SK-N-SH treated with all-trans-retinoic acid at 6 μM for 48 hours (cell line): ENCODE results near the gene DERA.

Experiments used
- ATAC-seq: fragments of 200-7000 bp; cut with Tn5 transposase; 3 replicates; pipeline ENCODE4 v1.9.1; 2020; ENCODE audit warnings: mild to moderate bottlenecking, moderate library complexity
- ARNTL ChIP-seq: fragments of 450-650 bp; formaldehyde crosslinking; IDR thresholded peaks from 2 replicates; pipeline ENCODE4 v1.5.0; 2020; ENCODE audit warnings: low read depth, mild to moderate bottlenecking, moderate library complexity, borderline replicate concordance
- CREB5 ChIP-seq: fragments of 250-450 bp; sonication (Bioruptor Pico); IDR thresholded peaks from 2 replicates; pipeline ENCODE4 v1.5.1; 2020; ENCODE audit warnings: low read depth, mild to moderate bottlenecking, moderate library complexity
- CSDC2 ChIP-seq: fragments of 250-450 bp; sonication (Bioruptor Pico); IDR thresholded peaks from 2 replicates; pipeline ENCODE4 v1.5.0; 2020; ENCODE audit warnings: mild to moderate bottlenecking, moderate library complexity
- ESRRG ChIP-seq: fragments of 250-450 bp; sonication (Bioruptor Pico); IDR thresholded peaks from 2 replicates; pipeline ENCODE4 v1.6.1; 2021; ENCODE audit warnings: mild to moderate bottlenecking
- GLIS3 ChIP-seq: fragments of 250-450 bp; sonication (Bioruptor Pico); IDR thresholded peaks from 2 replicates; pipeline ENCODE4 v1.5.0; 2020; ENCODE audit warnings: mild to moderate bottlenecking, moderate library complexity
- ISL1 ChIP-seq: fragments of 250-450 bp; sonication (Bioruptor Pico); IDR thresholded peaks from 2 replicates; pipeline ENCODE4 v2.1.2; 2022; ENCODE audit warnings: mild to moderate bottlenecking, moderate library complexity
- OSR1 ChIP-seq: fragments of 250-450 bp; sonication (Bioruptor Pico); IDR thresholded peaks from 2 replicates; pipeline ENCODE4 v1.8.0; 2022; ENCODE audit warnings: moderate library complexity, mild to moderate bottlenecking, inconsistent platforms
- PATZ1 ChIP-seq: fragments of 250-450 bp; sonication (Bioruptor Pico); IDR thresholded peaks from 2 replicates; pipeline ENCODE4 v1.8.0; 2020; ENCODE audit warnings: mild to moderate bottlenecking, moderate library complexity, borderline replicate concordance
- POU6F1 ChIP-seq: fragments of 250-450 bp; sonication (Bioruptor Pico); IDR thresholded peaks from 2 replicates; pipeline ENCODE4 v1.8.0; 2021; ENCODE audit warnings: low read depth, mild to moderate bottlenecking, moderate library complexity, borderline replicate concordance
- PPARA ChIP-seq: fragments of 250-450 bp; sonication (Bioruptor Pico); IDR thresholded peaks from 2 replicates; pipeline ENCODE4 v1.5.0; 2020; ENCODE audit warnings: mild to moderate bottlenecking, borderline replicate concordance
- RARB ChIP-seq: fragments of 250-450 bp; sonication (Bioruptor Pico); IDR thresholded peaks from 2 replicates; pipeline ENCODE4 v1.8.0; 2021; ENCODE audit warnings: mild to moderate bottlenecking, moderate library complexity
- SNAI2 ChIP-seq: fragments of 250-450 bp; sonication (Bioruptor Pico); IDR thresholded peaks from 2 replicates; pipeline ENCODE4 v1.5.0; 2020; ENCODE audit warnings: mild to moderate bottlenecking, moderate library complexity
- TCF4 ChIP-seq: fragments of 250-450 bp; sonication (Bioruptor Pico); IDR thresholded peaks from 2 replicates; pipeline ENCODE4 v1.8.0; 2021; ENCODE audit warnings: mild to moderate bottlenecking, moderate library complexity, borderline replicate concordance
- TOX ChIP-seq: fragments of 250-450 bp; sonication (Bioruptor Pico); IDR thresholded peaks from 2 replicates; pipeline ENCODE4 v1.8.0; 2021; ENCODE audit warnings: mild to moderate bottlenecking, moderate library complexity, borderline replicate concordance
- ZC3H10 ChIP-seq: fragments of 250-450 bp; sonication (Bioruptor Pico); IDR thresholded peaks from 2 replicates; pipeline ENCODE4 v1.5.1; 2021; ENCODE audit warnings: mild to moderate bottlenecking, moderate library complexity
- ZFP3 ChIP-seq: fragments of 250-450 bp; sonication (Bioruptor Pico); IDR thresholded peaks from 2 replicates; pipeline ENCODE4 v1.5.0; 2020; ENCODE audit warnings: mild to moderate bottlenecking, moderate library complexity
- ZFP30 ChIP-seq: fragments of 450-650 bp; formaldehyde crosslinking; IDR thresholded peaks from 2 replicates; pipeline ENCODE4 v1.5.0; 2022; ENCODE audit warnings: mild to moderate bottlenecking, moderate library complexity
- ZNF565 ChIP-seq: fragments of 450-650 bp; formaldehyde crosslinking; conservative IDR thresholded peaks from 2 replicates; pipeline ENCODE4 v1.5.0; 2020; ENCODE audit warnings: low read depth, mild to moderate bottlenecking, moderate library complexity
- ZNF70 ChIP-seq: fragments of 450-650 bp; formaldehyde crosslinking; IDR thresholded peaks from 2 replicates; pipeline ENCODE4 v1.5.0; 2020; ENCODE audit warnings: mild to moderate bottlenecking, moderate library complexity
- ZNF8 ChIP-seq: fragments of 450-650 bp; formaldehyde crosslinking; IDR thresholded peaks from 2 replicates; pipeline ENCODE4 v1.5.0; 2020; ENCODE audit warnings: mild to moderate bottlenecking, moderate library complexity
- TF ChIP-seq, protein P1 (sequence below): fragments of 250-450 bp; sonication (Bioruptor Pico); IDR thresholded peaks from 2 replicates; pipeline ENCODE4 v1.5.0; 2020; ENCODE audit warnings: mild to moderate bottlenecking, moderate library complexity
- TF ChIP-seq, protein P2 (sequence below): fragments of 250-450 bp; sonication (Bioruptor Pico); IDR thresholded peaks from 2 replicates; pipeline ENCODE4 v1.5.1; 2021; ENCODE audit warnings: mild to moderate bottlenecking, moderate library complexity

The DERA gene

DNA sequence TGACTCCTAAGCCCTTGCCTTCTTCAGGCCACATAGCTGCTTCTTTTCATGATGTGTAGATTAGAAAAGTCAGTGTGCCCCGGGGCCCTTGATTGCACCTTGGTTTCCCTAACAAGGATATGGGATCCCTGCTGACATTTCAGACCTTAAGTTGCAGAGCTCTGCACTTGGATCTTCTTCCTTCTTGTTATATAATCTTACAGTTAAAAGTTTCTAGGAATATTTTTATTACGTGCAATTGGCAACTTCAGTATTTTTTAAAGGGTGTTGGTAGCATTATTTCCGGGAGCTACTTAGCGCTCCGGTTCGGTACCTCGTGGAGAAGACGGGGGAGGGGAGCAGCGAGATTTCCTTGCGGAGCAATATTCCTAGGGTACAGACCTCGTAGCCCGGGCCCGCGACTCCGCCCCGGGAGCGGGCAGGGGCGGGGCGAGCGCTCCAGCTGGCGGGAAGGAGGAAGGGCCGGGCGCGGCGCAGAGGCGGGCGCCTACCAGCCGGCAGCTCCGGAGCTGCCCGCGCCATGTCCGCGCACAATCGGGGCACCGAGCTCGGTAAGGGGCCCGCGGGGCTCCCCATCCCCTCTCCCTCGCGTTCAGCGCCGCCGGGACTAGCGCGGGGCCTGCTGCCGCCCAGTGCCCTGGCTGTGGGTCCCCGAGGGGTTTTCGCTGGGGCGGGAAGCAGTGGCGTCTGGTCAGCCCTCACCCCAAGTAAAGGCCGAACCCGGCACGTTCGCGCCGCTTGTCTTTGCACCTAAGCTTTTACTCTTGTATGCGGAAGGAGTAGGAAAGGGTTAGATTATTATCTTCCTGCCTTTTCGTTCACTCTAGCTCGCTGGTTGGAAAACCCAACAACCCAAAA lies at the start of gene DERA:
Gene DERA (plus strand): TSS at position 469 of the 858 bp plus-strand sequence. CDS start 52 bp downstream, at position 521.
- ATAC-seq, result peak; percentile 98
- TF ChIP-seq ZNF8 (CRISPR knock-in tag) (no peak), ZFP3 (no peak), CREB5 (CRISPR knock-in tag) (no peak), GLIS3 (CRISPR knock-in tag) (no peak), CSDC2 (no peak), PPARA (CRISPR knock-in tag) (no peak), PATZ1 (no peak), TCF4 (CRISPR knock-in tag) (no peak), POU6F1 (CRISPR knock-in tag) (no peak), RARB (CRISPR knock-in tag) (no peak), SNAI2 (CRISPR knock-in tag) (peak; percentile 9; the same call in 1 of the 2 replicates), ISL1 (CRISPR knock-in tag) (0 out of 2 replicates have a peak, but pooled peaks have one; percentile 12), ZFP30 (CRISPR knock-in tag) (no peak)
- TF ChIP-seq, protein P1, sequence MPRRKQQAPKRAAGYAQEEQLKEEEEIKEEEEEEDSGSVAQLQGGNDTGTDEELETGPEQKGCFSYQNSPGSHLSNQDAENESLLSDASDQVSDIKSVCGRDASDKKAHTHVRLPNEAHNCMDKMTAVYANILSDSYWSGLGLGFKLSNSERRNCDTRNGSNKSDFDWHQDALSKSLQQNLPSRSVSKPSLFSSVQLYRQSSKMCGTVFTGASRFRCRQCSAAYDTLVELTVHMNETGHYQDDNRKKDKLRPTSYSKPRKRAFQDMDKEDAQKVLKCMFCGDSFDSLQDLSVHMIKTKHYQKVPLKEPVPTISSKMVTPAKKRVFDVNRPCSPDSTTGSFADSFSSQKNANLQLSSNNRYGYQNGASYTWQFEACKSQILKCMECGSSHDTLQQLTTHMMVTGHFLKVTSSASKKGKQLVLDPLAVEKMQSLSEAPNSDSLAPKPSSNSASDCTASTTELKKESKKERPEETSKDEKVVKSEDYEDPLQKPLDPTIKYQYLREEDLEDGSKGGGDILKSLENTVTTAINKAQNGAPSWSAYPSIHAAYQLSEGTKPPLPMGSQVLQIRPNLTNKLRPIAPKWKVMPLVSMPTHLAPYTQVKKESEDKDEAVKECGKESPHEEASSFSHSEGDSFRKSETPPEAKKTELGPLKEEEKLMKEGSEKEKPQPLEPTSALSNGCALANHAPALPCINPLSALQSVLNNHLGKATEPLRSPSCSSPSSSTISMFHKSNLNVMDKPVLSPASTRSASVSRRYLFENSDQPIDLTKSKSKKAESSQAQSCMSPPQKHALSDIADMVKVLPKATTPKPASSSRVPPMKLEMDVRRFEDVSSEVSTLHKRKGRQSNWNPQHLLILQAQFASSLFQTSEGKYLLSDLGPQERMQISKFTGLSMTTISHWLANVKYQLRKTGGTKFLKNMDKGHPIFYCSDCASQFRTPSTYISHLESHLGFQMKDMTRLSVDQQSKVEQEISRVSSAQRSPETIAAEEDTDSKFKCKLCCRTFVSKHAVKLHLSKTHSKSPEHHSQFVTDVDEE, result 0 out of 2 replicates have a peak, but pooled peaks have one; percentile 64

DNA sequence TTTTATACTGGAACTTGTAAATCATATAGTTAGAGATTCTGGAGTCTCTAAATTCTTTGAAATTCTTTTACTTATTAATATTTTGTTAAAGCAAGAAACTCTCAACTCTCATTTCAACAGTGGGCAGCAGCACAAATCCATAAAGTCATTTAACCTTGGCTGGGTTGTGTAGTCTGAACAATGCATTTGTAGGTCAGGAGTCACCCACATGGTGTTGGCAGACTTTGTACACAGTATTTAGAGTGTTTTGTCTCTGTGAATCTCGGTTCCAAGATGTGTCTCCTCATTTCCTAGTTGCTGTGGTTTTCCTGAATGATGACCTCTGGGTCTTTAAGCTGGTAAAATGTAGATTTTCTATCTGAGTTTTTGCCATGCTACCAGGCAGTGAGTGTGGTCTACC lies 49.7 kb upstream of the DERA start:
- TF ChIP-seq TCF4 (CRISPR knock-in tag), result no peak
- TF ChIP-seq, all 23 proteins: peak for 0
- no peak for ATAC-seq

DNA sequence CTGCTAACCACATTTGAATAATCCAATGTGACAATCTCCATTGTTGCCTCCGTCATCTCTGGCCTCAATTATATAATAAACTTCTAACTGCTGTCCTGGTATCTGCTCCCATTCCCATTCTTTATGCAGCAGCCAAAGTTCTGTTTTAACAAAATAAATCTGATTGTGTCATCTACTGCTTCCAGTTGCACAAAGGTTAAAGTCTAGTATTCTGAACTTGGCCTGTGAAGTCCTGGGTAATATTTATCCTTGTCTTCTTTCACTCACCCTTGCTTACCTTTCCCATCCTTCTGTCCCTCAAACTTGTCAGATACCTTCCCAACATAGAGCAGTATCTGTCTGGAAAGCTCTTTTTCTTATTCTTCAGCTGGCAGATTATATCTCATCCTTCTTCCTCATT lies 48.3 kb upstream of the DERA start:
- TF ChIP-seq OSR1 (CRISPR knock-in tag) (no peak), ARNTL (CRISPR knock-in tag) (no peak)
- no peak for ATAC-seq

DNA sequence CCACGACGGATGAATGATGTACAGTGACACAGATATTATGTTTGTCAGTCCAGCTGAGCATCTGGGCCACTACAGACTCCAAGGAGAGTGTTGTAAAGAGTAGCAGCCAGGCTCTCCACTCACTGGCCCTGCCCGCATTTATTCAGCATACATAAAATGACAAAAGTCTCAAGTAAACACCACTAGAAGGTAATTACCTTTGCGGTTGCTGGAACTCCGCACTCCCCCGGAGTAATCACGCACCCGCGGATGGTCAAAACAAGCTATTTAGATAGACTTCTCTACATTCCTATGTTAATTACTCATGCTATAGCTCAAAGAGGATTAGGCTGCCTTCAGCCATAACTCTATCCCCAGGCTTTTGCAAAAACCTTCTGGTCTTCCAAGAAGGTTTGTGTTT lies 47.8 kb upstream of the DERA start:
- ATAC-seq, result no peak
- TF ChIP-seq ISL1 (CRISPR knock-in tag) (no peak), ZNF565 (CRISPR knock-in tag) (no peak), POU6F1 (CRISPR knock-in tag) (no peak), ZFP3 (no peak), ESRRG (no peak), GLIS3 (CRISPR knock-in tag) (no peak), OSR1 (CRISPR knock-in tag) (no peak), ARNTL (CRISPR knock-in tag) (no peak), TCF4 (CRISPR knock-in tag) (no peak), TOX (CRISPR knock-in tag) (no peak), PPARA (CRISPR knock-in tag) (no peak), ZNF70 (CRISPR knock-in tag) (no peak), ZC3H10 (CRISPR knock-in tag) (no peak), CSDC2 (no peak), CREB5 (CRISPR knock-in tag) (no peak)
- TF ChIP-seq, protein P2, sequence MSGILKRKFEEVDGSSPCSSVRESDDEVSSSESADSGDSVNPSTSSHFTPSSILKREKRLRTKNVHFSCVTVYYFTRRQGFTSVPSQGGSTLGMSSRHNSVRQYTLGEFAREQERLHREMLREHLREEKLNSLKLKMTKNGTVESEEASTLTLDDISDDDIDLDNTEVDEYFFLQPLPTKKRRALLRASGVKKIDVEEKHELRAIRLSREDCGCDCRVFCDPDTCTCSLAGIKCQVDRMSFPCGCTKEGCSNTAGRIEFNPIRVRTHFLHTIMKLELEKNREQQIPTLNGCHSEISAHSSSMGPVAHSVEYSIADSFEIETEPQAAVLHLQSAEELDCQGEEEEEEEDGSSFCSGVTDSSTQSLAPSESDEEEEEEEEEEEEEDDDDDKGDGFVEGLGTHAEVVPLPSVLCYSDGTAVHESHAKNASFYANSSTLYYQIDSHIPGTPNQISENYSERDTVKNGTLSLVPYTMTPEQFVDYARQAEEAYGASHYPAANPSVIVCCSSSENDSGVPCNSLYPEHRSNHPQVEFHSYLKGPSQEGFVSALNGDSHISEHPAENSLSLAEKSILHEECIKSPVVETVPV, result no peak
